ENCODE data around the gene CYTH1.

CYTH1 gene

DNA sequence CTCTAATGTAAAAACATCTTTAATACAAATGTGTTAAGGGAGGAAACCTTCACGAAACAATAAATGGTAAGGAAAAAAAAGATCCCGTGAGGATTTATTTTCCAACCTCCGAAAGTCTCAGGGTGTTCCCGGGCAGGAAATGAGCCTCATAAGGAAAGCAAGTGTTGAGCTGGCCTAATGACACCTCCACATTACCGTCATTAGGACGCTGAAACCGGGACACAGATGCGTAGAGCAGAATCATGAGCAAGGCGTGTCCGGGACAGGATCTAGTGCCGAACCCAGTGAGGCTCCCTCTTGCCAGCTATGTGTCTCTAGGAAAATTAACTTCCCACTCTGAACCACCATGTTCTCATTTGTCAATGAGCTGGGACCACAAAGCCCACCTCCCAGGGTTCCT is 22.7 kb upstream of the CYTH1 start:
- peak in 1 of 2 donors; percentile 17 for ATAC-seq

DNA sequence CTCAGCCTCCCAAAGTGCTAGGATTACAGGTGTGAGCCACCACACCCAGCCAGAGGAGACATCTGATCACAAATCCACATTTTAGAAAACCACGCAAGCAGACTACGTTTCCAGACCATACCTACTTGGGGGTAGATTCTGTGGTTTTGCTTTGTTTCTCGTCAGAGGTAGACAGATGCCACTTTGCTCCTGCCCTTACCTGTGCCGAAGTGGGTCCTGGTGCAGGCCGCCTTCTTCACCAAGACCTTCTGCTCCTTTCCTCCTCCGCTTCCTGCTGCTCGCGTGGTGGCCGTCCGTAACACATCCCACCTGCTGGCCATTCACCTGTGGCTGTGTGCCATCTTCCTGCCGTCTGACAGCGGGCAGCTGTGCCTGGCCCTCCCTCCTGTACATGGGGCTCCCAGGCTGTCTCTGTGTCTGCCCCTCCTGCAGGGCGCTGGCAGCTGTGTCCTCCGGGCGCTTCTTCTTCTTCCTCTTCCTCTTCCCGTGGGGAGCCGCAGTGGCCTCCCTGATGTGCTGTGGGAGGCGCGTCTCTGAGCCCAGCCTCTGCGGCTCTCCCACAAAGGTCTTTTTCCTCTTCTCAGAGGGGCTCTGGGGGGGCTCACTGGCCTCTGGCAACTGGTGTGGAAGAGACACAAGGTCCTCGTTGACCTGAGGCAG is 21.2 kb upstream of the CYTH1 start:
- no peak for ATAC-seq

DNA sequence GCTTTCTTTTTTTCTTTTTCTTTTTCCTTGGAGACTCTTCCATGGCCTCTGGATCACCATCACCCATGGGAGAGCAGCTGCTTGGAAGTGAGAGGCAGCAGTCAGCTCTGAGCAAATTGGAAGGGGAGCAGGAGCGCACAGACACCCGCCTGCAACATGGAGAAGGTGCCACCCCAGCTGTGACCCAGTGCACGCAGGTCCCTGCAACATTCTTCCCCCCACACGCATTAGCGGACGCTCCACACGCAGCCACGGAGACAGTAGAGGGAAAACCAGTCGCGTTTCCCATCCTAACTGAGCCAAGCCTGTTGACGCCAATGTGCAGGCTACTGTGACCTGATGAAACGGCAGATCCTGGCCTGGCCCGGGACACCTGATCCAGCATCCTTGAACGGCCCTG is 20.4 kb upstream of the CYTH1 start:
- no peak for ATAC-seq

DNA sequence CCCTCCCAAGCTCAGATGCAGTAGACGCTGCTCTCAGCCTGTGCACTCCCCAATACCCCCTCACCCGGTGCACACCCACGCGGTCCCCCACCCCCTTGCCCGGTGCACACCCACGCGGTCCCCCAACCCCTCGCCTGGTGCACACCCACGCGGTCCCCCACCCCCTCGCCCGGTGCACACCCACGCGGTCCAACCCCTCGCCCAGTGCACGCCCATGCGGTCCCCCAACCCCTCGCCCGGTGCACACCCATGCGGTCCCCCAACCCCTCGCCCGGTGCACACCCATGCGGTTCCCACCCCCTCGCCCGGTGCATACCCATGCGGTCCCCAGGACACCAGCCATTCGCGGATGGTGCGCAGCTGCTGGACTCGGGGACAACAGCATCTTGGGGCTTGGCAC is 19.9 kb upstream of the CYTH1 start:
- no peak for ATAC-seq

- no peak for ATAC-seq
Observed at GRCh38 chr17:78800132-78800931, 18.3 kb upstream of the CYTH1 start.

GRCh38 chr17:78798695-78799559 is 16.9 kb upstream of the CYTH1 start:
- ATAC-seq = peak; percentile 44 to 64

- ATAC-seq = no peak
Observed at GRCh38 chr17:78797691-78798585, 15.9 kb upstream of the CYTH1 start.

DNA sequence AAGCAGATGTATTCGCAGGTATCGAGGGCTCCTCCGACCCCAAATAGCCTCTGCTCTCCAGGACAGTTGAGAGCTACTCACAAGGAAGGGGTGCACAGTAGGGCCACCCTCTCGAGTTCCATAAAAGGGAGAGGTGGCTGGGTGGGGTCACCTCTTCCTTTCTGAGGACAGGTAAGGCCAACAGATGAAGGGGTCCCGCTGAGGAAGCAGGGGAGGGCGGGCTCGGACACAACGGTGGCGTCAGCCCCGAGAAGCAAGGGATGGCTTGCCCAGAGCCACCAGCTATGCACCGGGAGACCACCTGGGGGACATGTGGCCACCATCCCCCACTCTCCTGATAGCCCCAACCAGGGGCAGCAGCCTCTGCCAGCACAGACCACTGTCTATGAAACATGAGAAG is 15.1 kb upstream of the CYTH1 start:
- ATAC-seq = no peak

DNA sequence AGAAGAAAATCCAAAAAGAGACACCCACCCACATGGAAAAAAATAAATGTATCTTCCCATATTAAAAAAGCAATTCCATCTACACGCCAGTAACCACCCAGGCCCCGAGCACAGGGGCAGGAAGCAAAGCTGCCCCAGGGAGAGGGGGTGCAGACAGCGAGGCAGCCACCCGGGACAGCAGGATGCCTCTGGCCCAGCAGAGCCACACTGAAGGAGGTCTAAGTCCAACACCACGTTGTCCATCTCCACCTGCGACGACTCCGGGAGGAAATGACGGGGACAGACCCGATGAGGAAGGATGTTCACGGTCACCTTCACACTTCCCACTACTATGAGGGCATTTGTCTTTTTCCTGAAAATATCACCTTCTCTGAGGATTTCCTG is 14.4 kb upstream of the CYTH1 start:
- no peak for ATAC-seq

GRCh38 chr17:78795861-78796516 is 13.9 kb upstream of the CYTH1 start:
- ATAC-seq = no peak

DNA sequence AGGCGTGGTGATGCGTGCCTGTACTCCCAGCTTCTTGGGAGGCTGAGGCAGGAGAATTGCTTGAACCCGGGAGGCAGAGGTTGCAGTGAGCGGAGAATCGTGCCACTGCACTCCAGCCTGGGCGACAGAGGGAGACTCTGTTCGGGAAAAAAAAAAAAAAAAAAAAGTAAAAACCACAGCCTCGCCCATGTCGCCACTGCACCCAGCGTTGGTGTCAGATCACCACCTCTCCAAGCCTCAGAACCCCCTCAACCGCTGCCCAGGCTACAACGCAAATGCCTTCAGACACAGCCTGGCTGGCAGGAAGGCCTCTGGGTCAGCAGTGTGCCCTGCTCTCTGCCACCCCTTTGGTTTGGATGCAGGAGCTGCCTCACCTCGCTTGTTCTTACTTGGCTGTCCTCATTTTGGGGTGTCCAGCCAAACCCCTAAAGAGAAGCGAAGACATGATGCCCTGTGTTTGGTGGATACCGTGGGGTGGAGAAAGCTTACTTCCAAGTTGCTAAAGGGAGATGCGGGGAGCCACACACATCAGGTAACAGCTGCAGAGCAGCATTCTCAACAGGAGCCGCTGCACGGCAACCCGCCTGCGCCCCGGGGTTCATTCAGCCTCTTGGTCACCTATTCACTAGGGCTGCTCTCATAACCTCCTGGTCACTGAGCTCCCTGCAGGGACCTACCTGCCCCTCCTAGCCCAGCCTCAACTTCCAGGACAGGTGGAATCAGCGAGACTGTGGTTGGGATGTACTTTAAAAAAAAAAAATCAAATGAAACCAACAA is 13.0 kb upstream of the CYTH1 start:
- ATAC-seq = no peak

- no peak for ATAC-seq
Observed at GRCh38 chr17:78794399-78794798, 12.3 kb upstream of the CYTH1 start.

DNA sequence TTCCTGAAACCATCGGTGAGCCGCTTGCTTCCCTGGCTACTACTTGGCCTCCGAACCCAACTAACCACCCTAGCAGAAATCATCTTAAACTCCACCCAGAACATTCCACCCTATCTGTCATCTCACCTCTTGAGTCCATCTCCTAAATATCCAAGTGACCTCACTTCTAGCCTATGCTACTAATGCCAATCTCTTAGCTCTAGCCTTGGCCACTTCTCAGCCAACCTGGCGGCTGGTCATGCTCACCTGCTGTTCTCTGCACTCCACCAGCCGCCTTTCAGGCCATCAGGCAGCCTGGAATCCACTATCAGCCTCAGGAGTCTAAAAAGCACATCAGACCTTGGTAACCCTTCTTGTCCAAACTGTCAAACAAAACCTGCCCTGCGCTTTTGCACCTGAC is 11.9 kb upstream of the CYTH1 start:
- ATAC-seq = no peak

- ATAC-seq = no peak
Observed at GRCh38 chr17:78793415-78793814, 11.3 kb upstream of the CYTH1 start.

- no peak for ATAC-seq
Observed at GRCh38 chr17:78791840-78792709, 10.0 kb upstream of the CYTH1 start.

- ATAC-seq = no peak
Observed at GRCh38 chr17:78790552-78790951, 8.5 kb upstream of the CYTH1 start.

GRCh38 chr17:78789663-78790181 is 7.6 kb upstream of the CYTH1 start:
- peak in 1 of 2 donors; percentile 12 for ATAC-seq

DNA sequence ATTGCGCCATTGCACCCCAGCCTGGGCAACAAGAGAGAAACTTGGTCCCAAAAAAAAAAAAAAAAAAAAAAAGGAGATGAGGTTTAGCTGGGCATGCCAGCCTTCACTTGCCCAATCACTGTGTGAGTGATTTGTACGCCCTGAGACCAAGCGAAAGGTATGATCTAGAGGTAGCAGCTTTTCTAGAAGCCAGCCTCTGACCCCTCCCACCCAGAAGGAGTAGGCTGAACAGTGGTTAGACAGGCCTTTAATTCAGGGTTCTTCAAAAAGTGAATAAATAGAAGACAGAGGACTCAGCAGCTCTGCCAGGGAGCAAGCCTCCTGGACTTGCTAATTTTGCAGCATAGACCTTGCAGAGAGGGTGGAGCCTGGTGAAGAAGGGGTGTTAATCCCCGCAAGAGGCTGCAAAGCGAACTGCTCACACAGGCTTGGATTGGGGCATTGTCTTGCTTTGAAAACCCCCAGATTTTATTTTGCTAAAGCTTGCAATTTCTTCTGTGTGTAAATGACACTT is 7.1 kb upstream of the CYTH1 start:
- peak in 1 of 2 donors; percentile 31 for ATAC-seq

- ATAC-seq = no peak
Observed at GRCh38 chr17:78788451-78788850, 6.4 kb upstream of the CYTH1 start.

DNA sequence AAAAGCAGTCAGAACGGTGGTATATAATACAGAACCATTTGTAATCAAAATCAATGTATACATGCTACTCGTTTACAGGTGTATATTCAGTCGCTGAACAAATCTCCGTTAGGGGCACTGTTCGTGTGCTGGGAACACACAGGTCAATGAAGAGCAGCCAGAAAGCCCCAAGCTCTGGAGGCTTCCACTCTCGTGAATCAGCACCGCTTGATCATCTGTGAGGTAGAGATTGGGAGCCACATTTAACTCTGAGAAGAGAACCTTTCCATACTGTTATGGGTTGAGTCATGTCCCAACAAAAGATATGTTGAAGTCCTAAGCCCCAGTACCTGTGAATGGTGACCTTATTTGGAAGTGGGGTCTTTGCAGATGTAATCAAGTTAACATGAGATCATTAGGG is 5.4 kb upstream of the CYTH1 start:
- no peak for ATAC-seq
